ENCODE data around the gene ARHGAP6. TPM values are rescaled to one million over a fixed set of nuclear protein-coding genes. Genes with fewer than 3 reads are reported as not detected.

The ARHGAP6 gene
- total RNA-seq, 3 donors from 2014 or later = 10.1 to 32.6 (median 14.7) TPM

GRCh38 chrX:11403631-11404030 is 262.1 kb downstream of the ARHGAP6 start:
- Histone ChIP-seq H3K27me3 (peaks cover 0 to 26% of the 10 kb centered on the region in 2 donors), H3K9me3 (no peaks in the 10 kb centered on the region), H3K27ac (no peak overlapping the region), H3K4me3 (no peak overlapping the region), H3K4me1 (no peaks in the 10 kb centered on the region), H3K36me3 (no peaks in the 10 kb centered on the region)
- TF ChIP-seq CTCF (IDR thresholded peaks at IDR 0.05) (no peak), POLR2A (IDR thresholded peaks at IDR 0.05) (no peak), POLR2AphosphoS5 (IDR thresholded peaks at IDR 0.05) (no peak)
- no peak for DNase-seq (ENCODE audit: low spot score in 2 of 2)
- intact Hi-C loops (cut with DNase I; ENCODE audit: low total_unique reads) = no loop called here

- H3K9me3 ChIP-seq = no peaks in the 10 kb centered on the region
- TF ChIP-seq POLR2A (IDR thresholded peaks at IDR 0.05) = no peak
- TF ChIP-seq CTCF (IDR thresholded peaks at IDR 0.05) = no peak
- TF ChIP-seq POLR2AphosphoS5 (IDR thresholded peaks at IDR 0.05) = no peak
- no peak overlapping the region for H3K27ac ChIP-seq
- no peaks in the 10 kb centered on the region for H3K4me1 ChIP-seq
- DNase-seq (ENCODE audit: low spot score in 2 of 2) = no peak
- H3K36me3 ChIP-seq = no peaks in the 10 kb centered on the region
- H3K27me3 ChIP-seq = peaks cover 0 to 17% of the 10 kb centered on the region in 2 donors
- no peak overlapping the region for H3K4me3 ChIP-seq
- intact Hi-C loops (cut with DNase I; ENCODE audit: low total_unique reads) = no loop called here
Measured at GRCh38 chrX:11401966-11402365, 263.8 kb downstream of the ARHGAP6 start.

- Histone ChIP-seq H3K4me3 (no peak overlapping the region), H3K4me1 (no peaks in the 10 kb centered on the region), H3K27me3 (peaks cover 0 to 14% of the 10 kb centered on the region in 2 donors), H3K27ac (no peak overlapping the region), H3K9me3 (no peaks in the 10 kb centered on the region), H3K36me3 (no peaks in the 10 kb centered on the region)
- DNase-seq (ENCODE audit: low spot score in 2 of 2) = no peak
- TF ChIP-seq CTCF (IDR thresholded peaks at IDR 0.05) (no peak), POLR2A (IDR thresholded peaks at IDR 0.05) (no peak), POLR2AphosphoS5 (IDR thresholded peaks at IDR 0.05) (no peak)
- intact Hi-C loops (cut with DNase I; ENCODE audit: low total_unique reads) = no loop called here
Measured at GRCh38 chrX:11399489-11400094, 266.1 kb downstream of the ARHGAP6 start.

- TF ChIP-seq POLR2A (IDR thresholded peaks at IDR 0.05) = no peak
- TF ChIP-seq CTCF (IDR thresholded peaks at IDR 0.05) = no peak
- TF ChIP-seq POLR2AphosphoS5 (IDR thresholded peaks at IDR 0.05) = no peak
- Histone ChIP-seq H3K9me3 (no peaks in the 10 kb centered on the region), H3K4me3 (no peak overlapping the region), H3K27me3 (peaks cover 0 to 14% of the 10 kb centered on the region in 2 donors), H3K36me3 (no peaks in the 10 kb centered on the region), H3K4me1 (no peaks in the 10 kb centered on the region), H3K27ac (no peak overlapping the region)
- DNase-seq (ENCODE audit: low spot score in 2 of 2) = no peak
- intact Hi-C loops (cut with DNase I; ENCODE audit: low total_unique reads) = no loop called here
Measured at GRCh38 chrX:11398785-11399184, 266.9 kb downstream of the ARHGAP6 start.

GRCh38 chrX:11398139-11398538 is 267.6 kb downstream of the ARHGAP6 start:
- intact Hi-C loops (cut with DNase I; ENCODE audit: low total_unique reads) = no loop called here
- TF ChIP-seq CTCF (IDR thresholded peaks at IDR 0.05) (no peak), POLR2AphosphoS5 (IDR thresholded peaks at IDR 0.05) (no peak), POLR2A (IDR thresholded peaks at IDR 0.05) (no peak)

More at GRCh38 chrX:11398139-11398538, 267.6 kb downstream of the ARHGAP6 start:
- H3K27me3 ChIP-seq = peaks cover 0 to 14% of the 10 kb centered on the region in 2 donors
- no peak overlapping the region for H3K4me3 ChIP-seq
- DNase-seq (ENCODE audit: low spot score in 2 of 2) = no peak
- H3K36me3 ChIP-seq = no peaks in the 10 kb centered on the region
- no peaks in the 10 kb centered on the region for H3K9me3 ChIP-seq
- H3K27ac ChIP-seq = no peak overlapping the region
- H3K4me1 ChIP-seq = no peaks in the 10 kb centered on the region
